GM12872 (cell line): Measurements from ENCODE around the gene PPARG.

ENCODE experiments used
- CTCF ChIP-seq: IDR thresholded peaks from 3 replicates; pipeline ENCODE4 v1.5.1; 2011; ENCODE audit warnings: low read depth, mild to moderate bottlenecking, low read length, moderate library complexity; ENCODE audit not compliant: insufficient read depth

Gene PPARG

GRCh38 chr3:12393894-12394293 is 105.0 kb downstream of the PPARG start:
- TF ChIP-seq CTCF: no peak

- no peak for TF ChIP-seq CTCF
These were observed 105.8 kb downstream of the PPARG start for GRCh38 chr3:12394569-12395271.

- no peak for TF ChIP-seq CTCF
These were observed 106.6 kb downstream of the PPARG start for GRCh38 chr3:12395349-12396012.

- TF ChIP-seq CTCF: no peak
These were observed 107.6 kb downstream of the PPARG start for GRCh38 chr3:12396471-12396870.

- TF ChIP-seq CTCF: no peak
These were observed 110.4 kb downstream of the PPARG start for GRCh38 chr3:12399226-12399625.

- no peak for TF ChIP-seq CTCF
These were observed 111.8 kb downstream of the PPARG start for GRCh38 chr3:12400616-12401194.

GRCh38 chr3:12401208-12401607 is 112.3 kb downstream of the PPARG start:
- no peak for TF ChIP-seq CTCF
